GM12878 (cell line): ENCODE results near the gene LRRC2. TPM values are rescaled to one million over a fixed set of nuclear protein-coding genes. Genes with fewer than 3 reads are reported as not detected.
A peak's percentile ranks its signal among the peaks of the same experiment; 100 is the strongest.

Source experiments
- BACH1 ChIP-seq: fragments of 450-650 bp; IDR thresholded peaks from 2 replicates; pipeline ENCODE4 v1.6.1; 2017; ENCODE audit warnings: mild to moderate bottlenecking, borderline replicate concordance
- CHD1 ChIP-seq: IDR thresholded peaks from 2 replicates; pipeline ENCODE4 v1.6.1; 2012; ENCODE audit warnings: low read depth, low read length, improper control_type of control experiment
- CTCF ChIP-seq, 3 experiments: IDR thresholded peaks in 2 of 3; conservative IDR thresholded peaks in 1 of 3; 2 replicates each; pipeline ENCODE4 v1.5.1; 2011; ENCODE audit warnings: low read depth in 3 of 3, low read length in 3 of 3, mild to moderate bottlenecking in 3 of 3, control low read depth in 2 of 3, moderate library complexity in 2 of 3, inconsistent platforms in 1 of 3, mixed read lengths in 1 of 3; ENCODE audit not compliant: control insufficient read depth in 2 of 3, insufficient read depth in 1 of 3; ENCODE audit errors: extremely low read depth in 1 of 3
- E2F8 ChIP-seq: fragments of 450-650 bp; IDR thresholded peaks from 2 replicates; pipeline ENCODE4 v1.6.1; 2018; ENCODE audit warnings: mild to moderate bottlenecking, low read depth, moderate library complexity; ENCODE audit not compliant: partially characterized antibody
- ELK1 ChIP-seq: IDR thresholded peaks from 2 replicates; pipeline ENCODE4 v1.6.1; 2012; ENCODE audit warnings: low read depth, low read length, improper control_type of control experiment
- ESRRA ChIP-seq: IDR thresholded peaks from 2 replicates; pipeline ENCODE4 v1.6.1; 2012; ENCODE audit warnings: mild to moderate bottlenecking, low read length, improper control_type of control experiment
- ETV6 ChIP-seq, 2 experiments: fragments of 450-650 bp in 1 of 2; IDR thresholded peaks in 1 of 2; conservative IDR thresholded peaks in 1 of 2; 2 replicates each; pipeline ENCODE4 v1.6.1; 2014; ENCODE audit warnings: antibody characterized with exemption in 1 of 2, borderline replicate concordance in 1 of 2, low read depth in 1 of 2, mild to moderate bottlenecking in 1 of 2, moderate library complexity in 1 of 2
- KLF5 ChIP-seq: fragments of 450-650 bp; IDR thresholded peaks from 2 replicates; pipeline ENCODE4 v1.6.1; 2014; ENCODE audit warnings: mild to moderate bottlenecking; ENCODE audit not compliant: partially characterized antibody
- MEF2A ChIP-seq: IDR thresholded peaks from 2 replicates; pipeline ENCODE4 v1.6.1; 2011; ENCODE audit warnings: low read depth, mild to moderate bottlenecking, low read length, moderate library complexity; ENCODE audit not compliant: insufficient read depth
- NBN ChIP-seq: fragments of 450-650 bp; IDR thresholded peaks from 2 replicates; pipeline ENCODE4 v1.6.1; 2016
- PAX5 ChIP-seq: IDR thresholded peaks from 2 replicates; pipeline ENCODE4 v1.6.1; 2011; ENCODE audit warnings: low read depth, low read length, borderline replicate concordance
- POLR2AphosphoS5 ChIP-seq: IDR thresholded peaks from 2 replicates; pipeline ENCODE4 v1.6.1; 2011; ENCODE audit warnings: mild to moderate bottlenecking, low read length, inconsistent platforms
- PRDM15 ChIP-seq: fragments of 450-650 bp; formaldehyde crosslinking; IDR thresholded peaks from 2 replicates; pipeline ENCODE4 v1.4.0; 2020; ENCODE audit warnings: mild to moderate bottlenecking, moderate library complexity
- RUNX3 ChIP-seq: IDR thresholded peaks from 2 replicates; pipeline ENCODE4 v1.6.1; 2012; ENCODE audit warnings: low read length, inconsistent platforms
- SMC3 ChIP-seq: IDR thresholded peaks from 2 replicates; pipeline ENCODE4 v1.6.1; 2011; ENCODE audit warnings: low read length, improper control_type of control experiment, borderline replicate concordance
- SP1 ChIP-seq: IDR thresholded peaks from one replicate; pipeline ENCODE4 v1.6.1; 2011; ENCODE audit warnings: low read depth, low read length
- SRF ChIP-seq, 2 experiments: IDR thresholded peaks; 2 replicates each; pipeline ENCODE4 v1.6.1; 2011; ENCODE audit warnings: low read depth in 2 of 2, low read length in 2 of 2, mild to moderate bottlenecking in 1 of 2, moderate library complexity in 1 of 2
- ZZZ3 ChIP-seq: IDR thresholded peaks from 2 replicates; pipeline ENCODE4 v1.6.1; 2011; ENCODE audit warnings: low read depth; ENCODE audit not compliant: control insufficient read depth, insufficient read length
- polyA plus RNA-seq, 11 experiments: library from polyadenylated mRNA; depleted of rRNA in 4 of 11; unstranded in 6 of 11; stranded (reverse) in 5 of 11; fragments of >200 nt; fragmentation: Nextera tagmentation in 4 of 11; fragmentation: Illumina TruSeq in 1 of 11; extraction: Ambion mirVana in 4 of 11; extraction: Trizol in 1 of 11; gene quantifications; 1 replicate in 1 of 11; 2 replicates in 10 of 11; pipeline versions ENCODE4 v1.2.1 to v1.2.3, GENCODE V29; 2011 to 2016; ENCODE audit warnings: inconsistent platforms in 2 of 11, missing spikeins in 2 of 11, low read depth in 1 of 11
- total RNA-seq, 4 experiments: library from RNA; depleted of rRNA in 3 of 4; stranded (reverse); fragments of >200 nt in 3 of 4; fragmentation: Illumina TruSeq in 1 of 4; extraction: Trizol in 1 of 4; gene quantifications; 2 replicates each; pipeline versions ENCODE4 v1.2.1 to v1.2.3, GENCODE V29; 2013 to 2021

LRRC2 gene
- total and polyA plus RNA-seq, 10 of the 15 experiments (the other 5 are each of a cell fraction or from before 2014, with no cell fraction given), result not detected

- TF ChIP-seq SP1 (no peak), E2F8 (no peak), SMC3 (peak; percentile 49; the same call in 1 of the 2 replicates), ZZZ3 (no peak), ETV6 (conservative IDR thresholded peaks at IDR 0.05 in 1 of 2, IDR thresholded peaks at IDR 0.05 in 1 of 2; ENCODE audit: borderline replicate concordance in 1 of 2, low read depth in 1 of 2) (no peak), MEF2A (no peak), RUNX3 (no peak), PRDM15 (CRISPR knock-in tag) (no peak), NBN (no peak), CHD1 (no peak), PAX5 (peak; percentile 66), KLF5 (no peak), CTCF (IDR thresholded peaks at IDR 0.05 in 2 of 3, conservative IDR thresholded peaks at IDR 0.05 in 1 of 3; ENCODE audit: control insufficient read depth in 2 of 3, extremely low read depth in 1 of 3, insufficient read depth in 1 of 3, low read depth in 3 of 3, low read length in 3 of 3) (peak; percentile 39 to 51 (median 47); a peak in 5 of 6 replicates), POLR2AphosphoS5 (no peak), SRF (IDR thresholded peaks at IDR 0.05; ENCODE audit: low read depth in 2 of 2, low read length in 2 of 2) (no peak), BACH1 (no peak), ESRRA (no peak), ELK1 (no peak)
Measured at GRCh38 chr3:46496746-46497555, 69.2 kb downstream of the LRRC2 start (continued).
